Left renal pelvis (tissue), 4 donors: ENCODE results near the gene PTGER2. TPM values are rescaled to one million over a fixed set of nuclear protein-coding genes. Genes with fewer than 3 reads are reported as not detected.

ENCODE experiments used
- DNase-seq, 4 donors: peaks; one replicate each; pipeline ENCODE4 v3.0.0-alpha.2; 2013; ENCODE audit warnings: low read depth in 4 of 4, low spot score in 3 of 4
- polyA plus RNA-seq, 4 donors: library from polyadenylated mRNA; unstranded; fragments of 120-200 nt; gene quantifications; one replicate each; pipeline ENCODE4 v1.2.1, GENCODE V29; 2013; ENCODE audit not compliant: insufficient read length in 4 of 4

The PTGER2 gene
- polyA plus RNA-seq, 4 donors = 5.7 to 8.2 (median 7.0) TPM

DNA sequence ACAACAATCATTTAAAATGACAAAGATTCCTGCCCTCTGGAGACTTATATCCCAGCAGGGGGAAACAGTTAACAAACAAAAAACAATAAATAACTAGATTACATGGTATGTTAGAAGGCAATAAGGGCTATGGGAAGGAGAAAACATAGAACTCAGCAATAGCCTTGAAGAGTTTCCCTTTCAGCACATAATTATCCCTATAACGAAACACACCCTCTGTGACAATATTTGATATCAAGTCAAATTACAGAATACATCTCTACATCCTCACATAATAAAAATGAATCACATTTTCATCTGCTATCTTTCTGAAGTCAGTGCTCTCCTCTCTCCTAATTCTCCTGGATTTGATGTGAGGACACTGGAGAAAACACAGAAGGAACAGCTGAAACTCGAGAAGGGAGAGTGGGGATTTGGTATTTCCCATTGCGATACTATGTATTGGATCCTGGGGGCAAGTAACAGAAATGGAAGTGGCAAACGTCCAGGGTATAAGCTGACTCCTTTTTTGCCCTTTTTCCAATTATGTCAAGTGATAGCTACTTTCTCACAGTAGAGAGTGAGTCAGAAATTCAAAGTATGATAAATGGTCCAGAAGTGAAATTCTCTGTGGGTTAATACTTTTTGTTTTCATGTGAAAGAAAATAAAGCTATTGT is 9.7 kb upstream of the PTGER2 start:
- DNase-seq = no peak

DNA sequence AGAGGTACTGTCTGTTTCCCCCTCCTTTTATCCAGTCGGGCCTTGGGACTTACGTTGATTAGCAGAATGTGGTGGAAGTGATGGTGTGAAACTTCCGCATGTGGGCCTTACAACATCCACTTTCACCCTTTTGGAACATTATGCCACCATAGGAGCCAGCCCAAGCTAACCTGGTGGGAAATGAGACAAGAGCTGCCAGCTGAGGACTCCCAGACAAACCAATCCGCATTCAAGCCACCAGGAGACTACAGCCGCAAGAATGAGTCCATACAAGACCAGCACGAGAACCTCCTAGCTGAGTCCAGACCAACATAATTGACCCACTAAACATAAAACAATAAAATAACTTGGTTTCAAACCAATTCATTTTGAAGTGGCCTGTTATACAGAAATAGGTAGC is 9.1 kb upstream of the PTGER2 start:
- DNase-seq = no peak

- DNase-seq = no peak
Observed at GRCh38 chr14:52307376-52307775, 6.7 kb upstream of the PTGER2 start.

- no peak for DNase-seq
Observed at GRCh38 chr14:52307905-52308304, 6.2 kb upstream of the PTGER2 start.

DNA sequence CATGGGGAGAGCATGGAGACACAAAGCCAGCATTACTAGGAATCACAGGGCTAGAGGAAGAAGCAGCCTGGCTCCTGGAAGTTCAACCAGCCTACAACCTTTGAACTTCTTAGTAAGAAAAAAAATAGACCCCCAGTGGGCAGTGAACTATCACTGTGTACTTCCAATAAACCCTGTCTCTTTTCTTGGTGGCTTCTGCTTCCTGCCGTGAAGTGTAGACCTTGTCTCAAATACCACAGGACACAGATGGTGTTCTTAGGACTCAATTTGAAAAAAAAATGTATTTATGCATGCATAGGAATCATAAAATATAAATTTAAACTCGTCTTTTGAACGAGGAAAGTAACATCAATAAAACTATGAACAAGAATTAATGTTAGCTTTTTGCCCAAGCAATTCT is 3.6 kb upstream of the PTGER2 start:
- no peak for DNase-seq

DNA sequence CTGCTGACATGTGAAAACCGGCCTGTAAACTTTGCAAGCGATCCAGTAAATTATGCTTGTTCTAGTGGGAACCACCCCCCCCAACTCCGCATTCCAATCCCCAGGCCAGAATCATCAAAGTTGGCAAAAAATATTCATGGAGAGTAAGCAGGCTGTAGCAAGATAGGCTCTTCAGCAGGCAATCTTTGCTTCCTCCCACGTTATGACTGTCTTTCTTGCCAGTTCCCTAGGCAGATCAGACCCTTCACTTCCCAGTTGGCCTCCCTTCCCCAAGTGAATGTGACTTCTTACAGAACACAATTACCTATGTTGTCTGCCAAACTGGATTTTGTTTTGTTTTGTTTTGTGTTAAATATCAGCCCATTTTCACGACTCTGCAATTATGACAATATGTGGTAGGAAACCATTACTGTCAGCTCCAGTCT is 1.2 kb upstream of the PTGER2 start:
- no peak for DNase-seq

DNA sequence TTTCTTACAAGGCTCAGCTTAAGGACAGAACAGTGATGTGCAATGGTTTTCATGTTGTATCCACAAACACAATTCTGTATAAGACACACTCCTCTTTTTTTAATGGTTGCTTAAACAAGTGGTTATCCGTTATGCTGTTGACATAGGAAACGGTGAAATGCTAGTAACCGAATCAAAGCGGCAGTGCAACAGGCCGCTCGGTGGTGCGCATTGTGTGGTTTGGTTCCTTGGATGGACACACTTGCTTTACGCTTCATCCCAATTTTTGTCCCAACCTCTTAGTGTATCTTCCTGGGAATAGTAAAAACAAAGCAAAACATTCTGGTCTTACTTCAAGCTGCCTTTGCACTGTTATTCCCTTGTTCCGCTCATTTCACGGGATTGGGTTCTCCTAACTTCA is 650 bp upstream of the PTGER2 start:
- no peak for DNase-seq

DNA sequence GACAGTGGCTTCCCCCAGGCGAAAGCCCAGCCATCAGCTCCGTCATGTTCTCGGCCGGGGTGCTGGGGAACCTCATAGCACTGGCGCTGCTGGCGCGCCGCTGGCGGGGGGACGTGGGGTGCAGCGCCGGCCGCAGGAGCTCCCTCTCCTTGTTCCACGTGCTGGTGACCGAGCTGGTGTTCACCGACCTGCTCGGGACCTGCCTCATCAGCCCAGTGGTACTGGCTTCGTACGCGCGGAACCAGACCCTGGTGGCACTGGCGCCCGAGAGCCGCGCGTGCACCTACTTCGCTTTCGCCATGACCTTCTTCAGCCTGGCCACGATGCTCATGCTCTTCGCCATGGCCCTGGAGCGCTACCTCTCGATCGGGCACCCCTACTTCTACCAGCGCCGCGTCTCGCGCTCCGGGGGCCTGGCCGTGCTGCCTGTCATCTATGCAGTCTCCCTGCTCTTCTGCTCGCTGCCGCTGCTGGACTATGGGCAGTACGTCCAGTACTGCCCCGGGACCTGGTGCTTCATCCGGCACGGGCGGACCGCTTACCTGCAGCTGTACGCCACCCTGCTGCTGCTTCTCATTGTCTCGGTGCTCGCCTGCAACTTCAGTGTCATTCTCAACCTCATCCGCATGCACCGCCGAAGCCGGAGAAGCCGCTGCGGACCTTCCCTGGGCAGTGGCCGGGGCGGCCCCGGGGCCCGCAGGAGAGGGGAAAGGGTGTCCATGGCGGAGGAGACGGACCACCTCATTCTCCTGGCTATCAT is 663 bp downstream of the PTGER2 start:
- no peak for DNase-seq

GRCh38 chr14:52315355-52315718 is 1.2 kb downstream of the PTGER2 start:
- no peak for DNase-seq

DNA sequence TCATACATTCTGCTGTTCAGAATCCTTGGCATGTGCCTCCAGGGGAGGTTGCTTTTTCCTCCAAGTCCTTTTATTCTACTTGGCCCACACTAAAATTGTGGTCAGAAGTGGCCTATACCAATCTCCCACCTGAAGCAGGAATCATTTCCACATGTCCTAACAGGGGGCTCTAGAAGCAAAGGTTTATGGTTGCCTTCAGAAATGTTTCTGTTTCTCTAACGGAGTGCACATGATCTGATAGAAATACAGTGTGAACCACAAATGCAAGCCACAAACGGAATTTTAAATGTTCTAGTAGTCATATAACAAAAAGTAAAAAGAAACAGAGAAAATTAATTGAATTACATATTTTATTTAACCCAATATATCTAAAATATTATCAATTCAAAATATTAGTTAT is 4.0 kb downstream of the PTGER2 start:
- no peak for DNase-seq

- no peak for DNase-seq
Observed at GRCh38 chr14:52318826-52319645, 4.9 kb downstream of the PTGER2 start.

GRCh38 chr14:52319919-52320318 is 5.8 kb downstream of the PTGER2 start:
- DNase-seq = no peak

DNA sequence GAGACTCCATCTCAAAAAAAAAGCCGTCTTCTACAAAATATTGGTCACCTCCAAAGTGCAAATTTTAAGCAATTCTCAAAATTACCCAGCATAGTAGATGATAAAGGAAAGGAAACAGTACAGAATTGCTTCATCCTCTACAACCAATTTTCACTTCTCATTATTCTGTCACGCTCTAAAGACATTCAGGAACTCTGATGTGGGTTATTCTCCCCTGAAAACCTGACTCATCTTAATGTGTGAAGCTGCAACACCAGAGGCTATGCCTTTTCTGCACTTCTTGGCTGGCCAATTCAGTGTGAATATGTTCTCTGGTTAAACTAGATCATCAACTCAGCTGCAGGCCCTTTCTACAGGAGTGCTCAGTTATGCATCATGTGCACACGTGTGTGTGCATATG is 11.0 kb downstream of the PTGER2 start:
- DNase-seq = no peak

DNA sequence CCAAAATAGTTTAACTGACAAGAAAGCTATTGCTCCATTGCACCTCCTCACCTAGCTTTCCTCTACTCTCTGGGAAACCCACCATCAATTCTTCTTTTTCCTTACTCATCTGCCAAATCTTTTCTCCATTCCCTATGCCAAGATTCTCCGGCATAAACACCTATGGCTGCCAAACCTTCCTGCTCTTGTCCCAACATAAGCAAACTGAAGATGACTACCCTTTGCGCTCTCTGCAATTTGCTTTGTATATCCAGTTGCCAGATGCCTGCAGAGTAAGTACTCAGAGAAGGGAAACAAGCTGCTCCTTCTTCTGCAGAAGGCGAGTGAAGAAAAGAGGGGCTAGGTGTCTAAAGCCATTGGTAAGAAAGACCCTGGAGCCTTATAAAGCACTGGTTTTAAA is 11.5 kb downstream of the PTGER2 start:
- DNase-seq = no peak

DNA sequence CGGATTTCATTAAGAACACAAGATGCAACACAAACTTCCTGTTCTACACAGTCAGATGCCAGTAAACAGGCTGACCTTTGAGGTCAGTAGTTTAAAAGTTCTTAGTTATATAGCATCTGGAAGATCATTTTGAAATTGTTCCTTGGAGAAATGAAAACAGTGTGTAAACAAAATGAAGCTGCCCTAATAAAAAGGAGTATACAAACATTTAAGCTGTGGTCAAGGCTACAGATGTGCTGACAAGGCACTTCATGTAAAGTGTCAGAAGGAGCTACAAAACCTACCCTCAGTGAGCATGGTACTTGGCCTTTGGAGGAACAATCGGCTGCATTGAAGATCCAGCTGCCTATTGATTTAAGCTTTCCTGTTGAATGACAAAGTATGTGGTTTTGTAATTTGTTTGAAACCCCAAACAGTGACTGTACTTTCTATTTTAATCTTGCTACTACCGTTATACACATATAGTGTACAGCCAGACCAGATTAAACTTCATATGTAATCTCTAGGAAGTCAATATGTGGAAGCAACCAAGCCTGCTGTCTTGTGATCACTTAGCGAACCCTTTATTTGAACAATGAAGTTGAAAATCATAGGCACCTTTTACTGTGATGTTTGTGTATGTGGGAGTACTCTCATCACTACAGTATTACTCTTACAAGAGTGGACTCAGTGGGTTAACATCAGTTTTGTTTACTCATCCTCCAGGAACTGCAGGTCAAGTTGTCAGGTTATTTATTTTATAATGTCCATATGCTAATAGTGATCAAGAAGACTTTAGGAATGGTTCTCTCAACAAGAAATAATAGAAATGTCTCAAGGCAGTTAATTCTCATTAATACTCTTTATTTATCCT is 13.5 kb downstream of the PTGER2 start:
- no peak for DNase-seq

GRCh38 chr14:52328276-52328675 is 14.2 kb downstream of the PTGER2 start:
- no peak for DNase-seq

DNA sequence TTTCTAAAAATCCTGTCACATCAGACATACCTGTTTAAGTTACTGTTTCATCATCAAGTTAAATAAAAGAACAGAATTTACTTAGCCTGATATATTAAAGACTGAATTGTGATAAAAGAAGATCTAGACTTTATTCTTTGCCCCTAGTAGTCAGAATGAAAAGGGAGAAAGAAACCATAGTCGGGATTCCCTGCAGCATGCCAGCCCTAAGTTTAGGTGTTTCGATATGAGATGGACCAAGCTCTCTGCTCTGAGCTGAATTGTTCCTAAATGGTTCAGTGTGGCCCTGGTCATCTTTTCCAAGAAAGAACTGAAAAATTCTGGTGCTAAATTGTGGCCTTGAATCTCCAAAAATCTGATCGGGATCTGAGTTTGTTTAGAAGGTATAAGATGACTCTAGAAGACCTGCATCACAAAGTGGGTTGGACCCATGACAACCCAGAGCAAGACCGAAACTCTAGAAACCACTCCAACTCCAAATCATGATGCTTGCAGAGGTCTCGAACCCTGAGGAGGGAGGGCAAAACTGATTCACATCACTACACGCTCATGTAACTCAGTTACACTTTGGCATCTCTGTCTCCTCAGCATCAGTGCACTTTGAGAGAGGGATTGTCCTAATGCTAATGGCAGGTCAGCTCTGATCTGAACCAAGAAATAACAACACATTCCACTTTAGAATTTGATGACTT is 15.7 kb downstream of the PTGER2 start:
- DNase-seq = no peak

DNA sequence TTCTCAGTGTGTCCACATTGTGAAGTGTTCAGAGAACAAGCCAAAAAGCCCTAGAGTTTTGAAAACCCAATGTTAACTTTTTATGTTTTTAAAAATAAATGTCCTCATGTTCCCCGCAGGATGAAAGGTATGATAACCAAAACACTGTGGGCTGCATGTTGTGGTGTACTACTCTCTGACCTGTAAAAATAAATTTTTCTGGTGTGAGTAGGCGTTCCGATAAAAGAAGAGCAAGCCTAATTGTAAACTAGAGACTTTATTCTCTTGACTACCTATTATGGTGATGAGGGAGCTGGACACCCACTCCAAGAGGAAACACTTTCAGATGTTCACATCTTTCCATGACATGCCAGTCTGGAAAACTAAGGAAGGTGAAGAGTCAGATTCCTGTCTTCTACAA is 18.2 kb downstream of the PTGER2 start:
- no peak for DNase-seq

- DNase-seq = no peak
Observed at GRCh38 chr14:52333108-52333507, 19.0 kb downstream of the PTGER2 start.
